DOHH2 (cell line): Measurements from ENCODE around the gene ATP8A2.

Experiments used
- H3F3A ChIP-seq: fragments of 200-600 bp; sonication (generic), shearing (Covaris generic); 2 replicates; pipeline ENCODE4 v1.6.0; 2016; ENCODE audit warnings: antibody characterized with exemption, mild to moderate bottlenecking; ENCODE audit not compliant: control insufficient read depth, insufficient read depth
- H3K27ac ChIP-seq: fragments of 200-600 bp; sonication (generic); 2 replicates; pipeline ENCODE4 v1.5.1; 2014; ENCODE audit warnings: low read depth, mild to moderate bottlenecking, low read length, moderate library complexity
- H3K27me3 ChIP-seq: fragments of 200-600 bp; sonication (generic); 2 replicates; pipeline ENCODE4 v1.6.1; 2014; ENCODE audit warnings: mild to moderate bottlenecking, low read length, mixed read lengths; ENCODE audit not compliant: control insufficient read depth
- H3K36me3 ChIP-seq: fragments of 200-600 bp; sonication (generic); 2 replicates; pipeline ENCODE4 v1.6.1; 2014; ENCODE audit warnings: mild to moderate bottlenecking, low read length, moderate library complexity, mixed read lengths; ENCODE audit not compliant: control insufficient read depth
- H3K4me1 ChIP-seq: fragments of 200-600 bp; sonication (generic); 2 replicates; pipeline ENCODE4 v1.6.1; 2014; ENCODE audit warnings: mild to moderate bottlenecking, low read length, mixed read lengths; ENCODE audit not compliant: control insufficient read depth
- H3K4me2 ChIP-seq: fragments of 200-600 bp; sonication (generic); 2 replicates; pipeline ENCODE4 v1.6.0; 2014; ENCODE audit warnings: mild to moderate bottlenecking, low read length, moderate library complexity
- H3K4me3 ChIP-seq: fragments of 200-600 bp; sonication (generic); 2 replicates; pipeline ENCODE4 v1.5.1; 2014; ENCODE audit warnings: mild to moderate bottlenecking, low read length, mixed read lengths
- H3K79me2 ChIP-seq: fragments of 200-600 bp; sonication (generic); 2 replicates; pipeline ENCODE4 v1.6.1; 2014; ENCODE audit warnings: mild to moderate bottlenecking, low read length, mixed read lengths; ENCODE audit not compliant: control insufficient read depth
- H3K9me2 ChIP-seq: fragments of 200-600 bp; sonication (generic); replicated peaks from 2 replicates; pipeline ENCODE4 v1.6.1; 2014; ENCODE audit warnings: mild to moderate bottlenecking, low read length, mixed read lengths; ENCODE audit not compliant: control insufficient read depth
- H3K9me3 ChIP-seq: fragments of 200-600 bp; sonication (generic); 2 replicates; pipeline ENCODE4 v1.6.1; 2014; ENCODE audit warnings: antibody characterized with exemption, low read length, mixed read lengths; ENCODE audit not compliant: control insufficient read depth, insufficient read depth
- H4K20me1 ChIP-seq: fragments of 200-600 bp; sonication (generic); 2 replicates; pipeline ENCODE4 v1.6.0; 2014; ENCODE audit warnings: low read depth, mild to moderate bottlenecking, antibody characterized with exemption, low read length, moderate library complexity; ENCODE audit not compliant: control insufficient read depth, insufficient read depth
- CTCF ChIP-seq: fragments of 200-600 bp; sonication (generic); IDR thresholded peaks from one replicate; pipeline ENCODE4 v1.5.1; 2014; ENCODE audit warnings: antibody characterized with exemption, mild to moderate bottlenecking, low read depth, low read length; ENCODE audit not compliant: poor library complexity, severe bottlenecking
- EZH2phosphoT487 ChIP-seq: fragments of 200-600 bp; sonication (generic); IDR thresholded peaks from 2 replicates; pipeline ENCODE4 v1.6.1; 2017; ENCODE audit warnings: borderline replicate concordance, mild to moderate bottlenecking, antibody characterized with exemption, low read length, moderate library complexity, mixed read lengths

The ATP8A2 gene

DNA sequence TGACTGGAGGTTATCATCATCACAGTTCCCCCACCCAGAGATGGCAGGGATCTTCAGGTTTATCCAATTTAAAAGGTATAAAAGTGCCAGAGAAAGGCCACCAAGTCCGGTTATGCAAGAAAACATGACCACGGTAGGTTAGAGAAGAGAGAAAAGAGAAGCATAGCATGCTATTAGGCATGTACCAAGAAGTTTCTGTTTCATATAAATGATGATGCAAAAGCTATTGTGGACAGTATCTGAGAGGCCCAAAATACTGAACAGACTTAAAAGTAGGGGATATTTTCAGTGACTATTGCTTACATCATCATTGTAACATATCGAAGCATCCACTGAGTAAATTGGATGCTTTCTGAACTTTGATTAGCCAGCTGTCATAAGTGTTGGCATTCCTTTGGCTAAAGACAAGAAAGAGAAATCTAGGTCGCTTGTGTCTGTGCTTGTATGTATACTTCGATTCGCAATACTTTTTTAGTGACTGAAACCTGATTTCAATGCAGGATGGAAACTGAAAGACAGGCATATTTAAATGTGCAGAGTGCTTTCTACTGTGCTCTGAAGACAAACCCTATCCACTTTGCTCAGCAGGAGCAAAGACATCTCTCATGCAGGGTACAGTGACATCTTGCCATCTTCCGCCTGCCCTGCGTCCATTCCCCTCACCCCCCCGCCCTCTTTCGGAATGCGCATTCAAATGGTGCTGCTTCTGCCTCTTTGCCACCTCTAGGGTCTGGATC lies 499.8 kb downstream of the ATP8A2 start:
- H4K20me1 ChIP-seq = no peaks in the 10 kb centered on the region
- H3K27me3 ChIP-seq = no peaks in the 10 kb centered on the region
- H3K27ac ChIP-seq = no peak overlapping the region
- no peaks in the 10 kb centered on the region; the same call in 1 of the 2 replicates for H3K4me1 ChIP-seq
- H3K36me3 ChIP-seq = no peaks in the 10 kb centered on the region
- no peaks in the 10 kb centered on the region for H3K9me2 ChIP-seq
- no peak for TF ChIP-seq CTCF
- TF ChIP-seq EZH2phosphoT487 = no peak
- no peak overlapping the region for H3K4me2 ChIP-seq
- H3K9me3 ChIP-seq = no peaks in the 10 kb centered on the region
- no peaks in the 10 kb centered on the region for H3K79me2 ChIP-seq
- no peaks in the 10 kb centered on the region for H3F3A ChIP-seq
- H3K4me3 ChIP-seq = no peak overlapping the region

DNA sequence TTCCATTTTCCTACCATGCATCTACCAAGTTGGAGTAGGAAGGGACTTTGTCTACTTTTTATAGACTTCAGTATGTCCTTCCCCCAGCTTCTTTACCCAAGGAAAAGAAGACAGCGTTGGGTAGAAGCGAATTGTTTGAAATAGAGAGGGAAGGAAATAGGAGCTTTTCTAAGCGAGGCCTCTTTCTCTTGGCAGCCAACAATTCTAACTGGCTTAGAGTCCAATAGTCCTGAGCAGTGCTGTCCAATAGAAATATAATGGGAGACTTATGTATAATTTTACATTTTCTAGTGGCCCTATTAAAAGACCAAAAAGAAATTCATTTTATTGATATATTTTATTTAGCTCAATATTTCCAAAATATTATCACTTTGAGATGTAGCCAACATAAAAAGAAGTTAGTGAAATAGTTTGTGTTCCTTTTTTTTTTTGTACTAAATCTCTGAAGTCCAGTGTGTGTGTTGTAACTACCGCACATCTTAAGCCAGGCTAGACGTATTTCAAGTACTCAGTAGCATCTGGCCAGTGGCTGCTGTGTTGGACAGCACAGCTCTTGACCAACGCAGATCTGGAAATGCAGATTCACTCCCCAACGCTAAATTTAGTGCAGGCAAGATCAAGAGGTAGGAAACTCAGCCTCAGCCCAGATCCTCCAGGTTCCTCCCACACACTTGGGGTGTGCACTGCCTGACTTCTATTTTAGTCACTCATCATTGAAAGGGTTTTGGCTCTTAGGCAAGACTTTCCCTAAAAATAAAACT lies 500.9 kb downstream of the ATP8A2 start:
- no peaks in the 10 kb centered on the region for H3K79me2 ChIP-seq
- H3K9me2 ChIP-seq = no peaks in the 10 kb centered on the region
- no peaks in the 10 kb centered on the region for H3K27me3 ChIP-seq
- H3K4me2 ChIP-seq = no peak overlapping the region
- no peaks in the 10 kb centered on the region for H3K36me3 ChIP-seq
- H3K27ac ChIP-seq = no peak overlapping the region
- no peaks in the 10 kb centered on the region for H3K9me3 ChIP-seq
- no peaks in the 10 kb centered on the region for H3F3A ChIP-seq
- no peaks in the 10 kb centered on the region; the same call in 1 of the 2 replicates for H3K4me1 ChIP-seq
- H4K20me1 ChIP-seq = no peaks in the 10 kb centered on the region
- no peak overlapping the region for H3K4me3 ChIP-seq
- TF ChIP-seq CTCF (no peak), EZH2phosphoT487 (no peak)

DNA sequence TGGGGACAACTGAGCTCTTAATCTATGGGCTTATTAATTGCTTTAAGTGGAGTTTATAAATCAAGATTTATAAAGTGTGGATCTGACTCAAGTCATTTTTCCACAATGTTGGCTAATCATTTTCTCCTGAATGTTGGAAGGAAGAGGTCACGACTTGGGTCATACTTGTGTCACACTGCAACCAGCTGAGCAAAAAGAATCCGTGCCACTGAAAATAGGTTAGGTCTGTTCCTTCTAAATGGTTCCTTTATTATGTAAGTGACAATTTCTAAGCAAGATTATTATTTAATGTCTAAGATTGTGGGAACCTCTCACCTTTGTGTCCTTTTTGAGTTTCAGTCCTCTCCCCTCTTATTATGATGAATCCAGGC lies 501.5 kb downstream of the ATP8A2 start:
- H3K79me2 ChIP-seq = no peaks in the 10 kb centered on the region
- no peak overlapping the region for H3K4me3 ChIP-seq
- H3K36me3 ChIP-seq = no peaks in the 10 kb centered on the region
- no peaks in the 10 kb centered on the region for H4K20me1 ChIP-seq
- H3K4me2 ChIP-seq = no peak overlapping the region
- no peak for TF ChIP-seq CTCF
- TF ChIP-seq EZH2phosphoT487 = no peak
- no peaks in the 10 kb centered on the region; the same call in 1 of the 2 replicates for H3K4me1 ChIP-seq
- no peaks in the 10 kb centered on the region for H3K9me2 ChIP-seq
- H3K27ac ChIP-seq = no peak overlapping the region
- H3K9me3 ChIP-seq = no peaks in the 10 kb centered on the region
- H3K27me3 ChIP-seq = no peaks in the 10 kb centered on the region
- no peaks in the 10 kb centered on the region for H3F3A ChIP-seq
